Adrenal gland (tissue), 12 donors: ENCODE results near the gene ATXN7L2. TPM values are rescaled to one million over a fixed set of nuclear protein-coding genes. Genes with fewer than 3 reads are reported as not detected.

Source experiments
- DNase-seq, 7 donors: peaks; one replicate each; pipeline ENCODE4 v3.0.0-alpha.2; 2019 to 2020
- H3K27ac ChIP-seq, 5 donors: fragments of 200-600 bp; sonication (generic) in 4 of 5; 1 replicate in 3 of 5; 2 replicates in 2 of 5; pipeline versions ENCODE4 v1.5.1 to v1.8.0; 2016 to 2020; ENCODE audit warnings: mild to moderate bottlenecking in 1 of 5
- H3K27me3 ChIP-seq: fragments of 200-600 bp; 2 replicates; pipeline ENCODE4 v1.8.0; 2021
- H3K36me3 ChIP-seq, 2 donors: fragments of 200-600 bp; replicated peaks in 1 of 2; 1 replicate in 1 of 2; 2 replicates in 1 of 2; pipeline versions ENCODE4 v1.5.1 to v1.8.0; 2018 to 2022
- H3K4me1 ChIP-seq, 2 donors: fragments of 200-600 bp; replicated peaks in 1 of 2; 1 replicate in 1 of 2; 2 replicates in 1 of 2; pipeline versions ENCODE4 v1.5.1 to v1.8.0; 2018 to 2021
- H3K4me3 ChIP-seq, 4 donors: fragments of 200-600 bp; sonication (generic) in 3 of 4; one replicate each; pipeline ENCODE4 v1.5.1; 2016 to 2018
- H3K9me3 ChIP-seq, 3 donors: fragments of 200-600 bp; sonication (generic) in 1 of 3; replicated peaks in 1 of 3; 1 replicate in 2 of 3; 2 replicates in 1 of 3; pipeline versions ENCODE4 v1.5.1 to v1.8.0; 2016 to 2021
- CTCF ChIP-seq, 6 experiments: fragments of 450-650 bp in 4 of 6; fragments of 200-600 bp in 2 of 6; sonication (generic) in 1 of 6; IDR thresholded peaks; 1 replicate in 5 of 6; 2 replicates in 1 of 6; pipeline versions ENCODE4 v1.5.1 to v1.8.0; 2016 to 2021; ENCODE audit warnings: antibody characterized with exemption in 6 of 6, mild to moderate bottlenecking in 2 of 6, moderate library complexity in 1 of 6
- POLR2A ChIP-seq, 2 donors: fragments of 450-650 bp; IDR thresholded peaks; one replicate each; pipeline ENCODE4 v1.6.1; 2017; ENCODE audit warnings: antibody characterized with exemption in 2 of 2, mild to moderate bottlenecking in 2 of 2, moderate library complexity in 1 of 2
- WGBS, 4 donors: extraction: QIAGEN DNeasy Blood & Tissue Kit in 2 of 4; methylation state at CpG; one replicate each; pipeline versions ENCODE4 v1.1.5 to v1.1.7; 2013 to 2017; 5-methylcytosine and 5-hydroxymethylcytosine counted together
- intact Hi-C, 2 donors: fragments of 100-400 bp; cut with DNase I; formaldehyde crosslinking; loops; one replicate each; pipeline versions ENCODE4 v1.14.1 to v1.15.0; 2022 to 2023
- polyA plus RNA-seq, 3 donors: library from polyadenylated mRNA; stranded (reverse); fragments of 200-250 nt in 2 of 3; fragments of 350-450 nt in 1 of 3; fragmentation: Illumina TruSeq in 1 of 3; extraction: RNeasy Lipid Tissue Mini Kit (QIAGEN cat#74804) in 1 of 3; gene quantifications; one replicate each; pipeline ENCODE4 v1.2.3, GENCODE V29; 2013 to 2014
- total RNA-seq, 9 donors: library from RNA; depleted of rRNA in 4 of 9; stranded (reverse); fragments of >200 nt in 4 of 9; fragments of 120-200 nt in 1 of 9; fragmentation: NEBNext Ultra II Directional in 1 of 9; extraction: Animal tissue kit (Norgen Biotek cat#: 25700) in 1 of 9; gene quantifications; one replicate each; pipeline versions ENCODE4 v1.1.0 to v1.2.4, GENCODE V29; 2013 to 2023
- donor health status: healthy with polysubstance abuse.
- donor health status: Bipolar disorder and iron deficiency.
- donor health status: DM: yes; HTN: yes; CAD: no.
- donor health status: DM: no; HTN: no; CAD: no.
- donor health status: DM: no; HTN: no; CAD: no.
- donor health status: DM: yes; HTN: yes; CAD: no.

The ATXN7L2 gene
- total and polyA plus RNA-seq, 12 donors: 3.1 to 109 (median 10.2) TPM

GRCh38 chr1:109501644-109502363, 18.1 kb downstream of the ATXN7L2 start:
- intact Hi-C loops: no loop called here
- no peak for DNase-seq
- Histone ChIP-seq H3K4me3 (no peak overlapping the region), H3K27me3 (no peaks in the 10 kb centered on the region), H3K9me3 (no peaks in the 10 kb centered on the region), H3K4me1 (peaks cover 13 to 24% of the 10 kb centered on the region in 2 donors), H3K27ac (peak overlapping the region in 1 of 5 donors; percentile 4), H3K36me3 (peaks cover 0 to 12% of the 10 kb centered on the region in 2 donors)
- TF ChIP-seq CTCF (IDR thresholded peaks at IDR 0.05): no peak
- TF ChIP-seq POLR2A (IDR thresholded peaks at IDR 0.05): no peak
- WGBS, 4 donors: 75 to 91% (median 78%) methylated on average over 4 to 5 of the region's 5 CpGs

- Histone ChIP-seq H3K36me3 (peaks cover 0 to 6% of the 10 kb centered on the region in 2 donors), H3K9me3 (no peaks in the 10 kb centered on the region), H3K27me3 (no peaks in the 10 kb centered on the region), H3K4me1 (peaks cover 13 to 24% of the 10 kb centered on the region in 2 donors), H3K27ac (peak overlapping the region in 2 of 5 donors; percentile 4 to 14), H3K4me3 (no peak overlapping the region)
- DNase-seq: no peak
- TF ChIP-seq CTCF (IDR thresholded peaks at IDR 0.05) (no peak), POLR2A (IDR thresholded peaks at IDR 0.05) (no peak)
- intact Hi-C loops: no loop called here
- 56 to 68% (median 63%) methylated on average over 3 of the region's 3 CpGs for WGBS, 4 donors
Observed at GRCh38 chr1:109502364-109502851, 18.7 kb downstream of the ATXN7L2 start.

- H3K36me3 ChIP-seq: no peaks in the 10 kb centered on the region
- 83 to 88% (median 84%) methylated on average over 5 of the region's 5 CpGs for WGBS, 4 donors
- no peak overlapping the region for H3K4me3 ChIP-seq
- no peaks in the 10 kb centered on the region for H3K9me3 ChIP-seq
- H3K27me3 ChIP-seq: no peaks in the 10 kb centered on the region
- no peak for DNase-seq
- peaks cover 13 to 18% of the 10 kb centered on the region in 2 donors for H3K4me1 ChIP-seq
- intact Hi-C loops: no loop called here
- TF ChIP-seq POLR2A (IDR thresholded peaks at IDR 0.05) (no peak), CTCF (IDR thresholded peaks at IDR 0.05) (no peak)
- no peak overlapping the region for H3K27ac ChIP-seq
Observed at GRCh38 chr1:109503935-109504334, 20.2 kb downstream of the ATXN7L2 start.

- 81 to 92% (median 91%) methylated on average over 1 of the region's 1 CpG for WGBS, 4 donors
- TF ChIP-seq CTCF (IDR thresholded peaks at IDR 0.05): no peak
- no peak for TF ChIP-seq POLR2A (IDR thresholded peaks at IDR 0.05)
- Histone ChIP-seq H3K27me3 (no peaks in the 10 kb centered on the region), H3K36me3 (no peaks in the 10 kb centered on the region), H3K9me3 (no peaks in the 10 kb centered on the region), H3K4me1 (peaks cover 6 to 9% of the 10 kb centered on the region in 2 donors), H3K4me3 (no peak overlapping the region), H3K27ac (no peak overlapping the region)
- DNase-seq: no peak
- intact Hi-C loops: no loop called here
Observed at GRCh38 chr1:109504974-109505373, 21.3 kb downstream of the ATXN7L2 start.
